NT2/D1 (cell line): ENCODE data around the gene FSIP1.

Source experiments
- YY1 ChIP-seq: IDR thresholded peaks from 2 replicates; pipeline ENCODE4 v1.6.1; 2011; ENCODE audit not compliant: insufficient read length, insufficient read depth
- ZNF274 ChIP-seq: IDR thresholded peaks from 2 replicates; pipeline ENCODE4 v1.6.1; 2011; ENCODE audit warnings: mild to moderate bottlenecking, low read depth, low read length

- TF ChIP-seq YY1 (no peak), ZNF274 (no peak)
These were observed 187.9 kb downstream of the FSIP1 start for GRCh38 chr15:39594446-39595337.
